ENCODE results near the gene PRKAG2.

GRCh38 chr7:151786936-151787335, 90.0 kb downstream of the PRKAG2 start:
- no peak for TF ChIP-seq CTCF (IDR thresholded peaks at IDR 0.05)
- TF ChIP-seq POLR2A (IDR thresholded peaks at IDR 0.05): no peak
